ENCODE data around the gene CTXN2.

The CTXN2 gene

GRCh38 chr15:48250640-48251076 is 59.2 kb downstream of the CTXN2 start:
- H3K4me3 ChIP-seq (ENCODE audit: low read depth, low read length): no peak overlapping the region
- TF ChIP-seq CTCF (IDR thresholded peaks at IDR 0.05; ENCODE audit: low read depth, low read length, missing control alignments): peak; percentile 77
- peak; percentile 26 for DNase-seq (ENCODE audit: low read depth)

DNA sequence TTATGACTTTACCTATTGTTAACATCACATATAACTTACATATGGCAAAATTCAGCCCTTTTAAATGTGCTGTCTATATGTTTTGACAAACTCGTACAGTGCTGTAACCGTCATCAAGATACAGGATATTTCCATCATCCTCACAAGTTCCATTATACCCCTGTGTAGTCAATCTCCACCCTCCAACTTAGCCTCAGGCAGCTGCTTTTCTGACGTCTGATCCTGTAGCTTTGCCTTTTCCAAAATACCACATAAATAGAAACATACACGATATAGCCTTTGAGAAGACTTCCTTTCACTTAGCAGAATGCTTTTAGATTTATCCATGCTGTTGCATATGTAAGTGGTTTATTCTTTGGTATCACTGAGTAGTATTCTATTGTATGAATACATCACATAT is 61.7 kb downstream of the CTXN2 start:
- no peak for DNase-seq (ENCODE audit: low read depth)
- TF ChIP-seq CTCF (IDR thresholded peaks at IDR 0.05; ENCODE audit: low read depth, low read length, missing control alignments): no peak
- H3K4me3 ChIP-seq (ENCODE audit: low read depth, low read length): no peak overlapping the region
